Stimulated activated CD4-positive, alpha-beta T cell treated with anti-CD3 and anti-CD28 coated beads, Interleukin-12 subunit alpha, Interleukin-12 subunit beta, amount 100 ng/mL, for 4 hours (primary cell): ENCODE results near the gene ITGB6.
"Not testable (repeated sequence)": the region's sequence is repeated elsewhere in the genome, so short reads cannot be mapped to it uniquely, and the experiment has no call there.

Experiments used
- DNase-seq: peaks from one replicate; pipeline ENCODE4 v3.0.0-alpha.2; 2020

Gene ITGB6

DNA sequence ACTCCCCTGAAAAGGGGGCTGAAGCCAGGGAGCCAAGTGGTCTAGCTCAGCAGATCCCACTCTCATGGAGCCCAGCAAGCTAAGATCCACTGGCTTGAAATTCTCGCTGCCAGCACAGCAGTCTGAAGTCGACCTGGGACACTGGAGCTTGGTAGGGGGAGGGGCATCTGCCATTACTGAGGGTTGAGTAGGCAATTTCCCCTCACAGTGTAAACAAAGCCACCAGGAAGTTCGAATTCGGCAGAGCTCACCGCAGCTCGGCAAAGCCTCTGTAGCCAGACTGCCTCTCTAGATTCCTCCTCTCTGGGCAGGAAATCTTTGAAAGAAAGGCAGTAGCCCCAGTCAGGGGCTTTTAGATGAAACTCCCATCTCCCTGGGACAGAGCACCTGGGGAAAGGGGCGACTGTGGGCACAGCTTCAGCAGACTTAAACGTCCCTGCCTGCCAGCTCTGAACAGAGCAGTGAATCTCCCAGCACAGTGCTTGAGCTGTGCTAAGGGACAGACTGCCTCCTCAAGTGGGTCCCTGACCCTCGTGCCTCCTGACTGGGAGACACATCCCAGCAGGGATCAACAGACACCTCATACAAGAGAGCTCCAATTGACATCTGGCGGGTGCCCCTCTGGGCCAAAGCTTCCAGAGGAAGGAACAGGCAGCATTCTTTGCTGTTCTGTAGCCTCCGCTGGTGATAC lies 18.8 kb downstream of the ITGB6 start:
- not testable (repeated sequence) for DNase-seq

DNA sequence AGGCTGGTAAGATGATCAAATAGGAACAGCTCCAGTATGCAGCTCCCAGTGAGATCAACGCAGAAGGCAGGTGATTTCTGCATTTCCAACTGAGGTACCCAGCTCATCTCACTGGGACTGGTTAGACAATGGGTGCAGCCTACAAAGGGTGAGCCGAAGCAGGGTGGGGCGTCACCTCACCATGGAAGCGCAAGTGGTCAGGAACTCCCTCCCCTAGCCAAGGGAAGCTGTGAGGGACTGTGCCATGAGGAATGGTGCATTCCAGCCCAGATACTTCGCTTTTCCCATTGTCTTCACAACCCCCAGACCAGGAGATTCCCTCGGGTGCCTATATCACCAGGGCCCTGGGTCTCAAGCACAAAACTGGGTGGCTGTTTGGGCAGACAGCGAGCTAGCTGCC lies 19.4 kb downstream of the ITGB6 start:
- not testable (repeated sequence) for DNase-seq

DNA sequence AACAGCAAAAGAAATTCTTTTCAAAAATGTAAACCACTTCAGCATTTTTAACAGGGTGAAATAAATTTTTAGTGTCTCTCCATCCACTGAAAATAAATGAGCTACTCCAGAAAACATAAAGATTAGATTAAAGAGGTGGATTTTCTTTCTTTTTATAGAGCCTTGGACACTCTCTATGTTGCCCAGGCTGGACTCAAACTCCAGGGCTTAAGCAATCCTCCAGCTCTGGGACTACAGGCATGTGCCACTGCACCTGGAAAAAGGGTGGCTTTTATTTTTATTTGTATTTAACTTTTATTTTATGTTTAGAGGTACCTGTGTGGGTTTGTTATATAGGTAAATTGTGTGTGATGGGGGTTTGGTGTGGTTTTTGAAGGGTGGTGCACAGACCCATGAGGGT lies 19.9 kb downstream of the ITGB6 start:
- no peak for DNase-seq

DNA sequence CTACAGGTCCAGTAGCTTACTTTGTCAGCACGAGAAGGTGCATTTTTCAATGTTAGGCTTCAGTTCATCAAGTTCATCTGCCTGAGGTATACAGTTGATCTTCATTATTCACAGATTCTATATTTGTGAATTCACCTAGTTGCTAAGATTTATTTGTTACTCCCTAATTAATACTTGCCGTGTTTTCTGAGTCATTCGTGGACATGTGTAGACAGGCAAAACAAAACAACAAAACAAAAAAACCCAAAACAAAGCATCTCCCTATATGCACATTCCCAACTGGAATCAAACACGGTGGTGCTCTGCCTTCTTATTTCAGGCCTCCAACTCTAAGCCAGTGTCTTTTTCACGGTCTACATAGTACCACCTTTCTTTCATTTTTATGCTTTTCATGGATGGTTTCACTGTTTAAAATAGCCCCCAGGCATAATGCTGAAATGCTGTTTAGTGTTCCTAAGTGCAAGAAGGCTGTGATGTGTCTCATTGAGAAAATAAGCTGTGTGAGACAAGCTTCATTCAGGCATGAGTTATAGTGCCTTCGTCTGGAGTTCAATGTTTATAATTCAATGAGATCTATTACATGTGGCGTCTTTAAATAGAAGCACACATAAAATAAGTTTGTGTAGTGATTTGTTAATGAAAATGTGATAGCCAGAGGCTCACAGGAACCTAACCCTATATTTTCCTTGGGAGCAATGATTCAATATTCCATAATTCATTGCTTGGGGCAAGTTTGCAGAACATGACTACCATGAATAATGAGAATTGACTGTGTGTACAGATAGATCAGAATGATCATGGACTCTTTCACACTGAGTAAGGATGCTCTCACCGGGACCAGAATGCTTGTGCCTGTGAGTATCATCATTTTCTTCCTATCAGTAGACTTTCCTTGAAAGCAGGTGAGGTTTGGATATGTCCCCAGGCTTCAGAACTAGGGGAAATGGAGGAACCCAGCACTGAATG lies 24.6 kb downstream of the ITGB6 start:
- DNase-seq = no peak

DNA sequence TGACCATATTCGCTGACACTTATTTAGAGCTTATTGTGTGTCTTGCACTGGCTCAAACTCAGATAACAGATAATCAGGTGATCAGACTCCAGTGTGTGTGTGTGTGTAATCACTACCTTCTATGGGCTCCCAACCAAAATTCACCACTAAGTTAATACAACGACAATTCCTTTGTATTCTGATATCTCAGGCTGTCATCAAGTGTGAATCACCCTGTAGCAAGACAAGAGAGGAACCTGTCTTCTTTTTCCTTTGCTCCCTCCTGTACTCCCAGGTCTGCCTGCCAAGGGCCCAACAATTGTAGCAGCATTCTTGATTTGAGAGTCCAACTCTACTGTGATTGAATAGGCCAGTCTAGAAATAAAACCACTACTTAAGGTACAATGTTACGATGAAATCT lies 25.8 kb downstream of the ITGB6 start:
- DNase-seq = no peak

DNA sequence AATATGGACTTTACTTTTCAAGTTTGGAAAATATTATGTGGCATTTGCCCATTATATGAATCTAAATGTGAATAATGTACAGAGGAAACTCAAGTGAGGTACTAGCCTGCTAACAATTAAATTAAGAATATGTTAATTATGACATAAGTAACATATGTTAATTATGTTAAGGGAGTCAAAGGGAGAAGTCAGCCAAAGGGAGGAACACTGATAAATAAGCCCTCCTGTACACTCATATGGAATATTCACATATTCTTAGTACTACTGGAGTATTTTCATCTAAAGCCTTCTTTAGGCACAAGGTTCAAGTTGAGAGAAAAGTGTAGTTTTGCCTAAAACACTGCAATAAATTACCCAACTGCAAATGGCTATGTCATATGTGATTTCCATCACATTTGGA lies 30.1 kb downstream of the ITGB6 start:
- no peak for DNase-seq

DNA sequence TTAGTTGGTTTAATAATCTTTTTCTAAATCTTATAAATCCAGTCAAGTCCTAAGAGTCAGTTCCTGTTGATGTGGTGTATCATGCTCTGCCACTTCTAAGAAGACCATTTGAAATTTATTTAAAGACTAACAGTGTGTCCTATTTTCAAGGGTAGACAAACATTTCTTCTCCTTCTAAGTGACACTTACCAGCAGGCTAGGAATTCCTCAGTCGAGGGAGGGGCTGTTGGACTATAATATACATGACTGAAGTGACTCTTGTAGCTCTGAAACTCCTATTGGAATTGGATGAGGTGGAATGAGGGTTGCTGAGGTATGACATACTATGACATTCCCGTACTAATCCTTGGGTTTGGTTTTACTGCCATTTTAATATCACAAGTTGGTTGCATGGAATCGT lies 30.6 kb downstream of the ITGB6 start:
- DNase-seq = no peak

DNA sequence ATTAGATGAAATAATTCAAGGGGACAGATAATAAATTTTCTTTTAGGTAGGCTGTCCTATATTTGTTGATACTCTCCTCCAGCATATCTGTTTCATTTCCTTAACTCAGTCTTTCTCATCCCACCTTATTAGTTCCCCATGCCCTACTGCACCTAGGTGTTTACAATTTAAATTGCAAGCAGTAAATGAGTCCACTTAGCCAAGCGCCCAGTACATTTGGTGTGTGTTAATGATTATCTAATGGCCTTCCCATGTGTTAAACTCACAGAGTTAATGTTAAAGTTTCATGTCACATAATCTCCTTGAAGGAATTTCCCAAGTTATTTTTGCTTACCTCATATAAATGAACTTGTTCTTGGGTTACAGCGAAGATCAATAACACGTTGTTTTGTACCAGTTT lies 31.2 kb downstream of the ITGB6 start:
- no peak for DNase-seq

DNA sequence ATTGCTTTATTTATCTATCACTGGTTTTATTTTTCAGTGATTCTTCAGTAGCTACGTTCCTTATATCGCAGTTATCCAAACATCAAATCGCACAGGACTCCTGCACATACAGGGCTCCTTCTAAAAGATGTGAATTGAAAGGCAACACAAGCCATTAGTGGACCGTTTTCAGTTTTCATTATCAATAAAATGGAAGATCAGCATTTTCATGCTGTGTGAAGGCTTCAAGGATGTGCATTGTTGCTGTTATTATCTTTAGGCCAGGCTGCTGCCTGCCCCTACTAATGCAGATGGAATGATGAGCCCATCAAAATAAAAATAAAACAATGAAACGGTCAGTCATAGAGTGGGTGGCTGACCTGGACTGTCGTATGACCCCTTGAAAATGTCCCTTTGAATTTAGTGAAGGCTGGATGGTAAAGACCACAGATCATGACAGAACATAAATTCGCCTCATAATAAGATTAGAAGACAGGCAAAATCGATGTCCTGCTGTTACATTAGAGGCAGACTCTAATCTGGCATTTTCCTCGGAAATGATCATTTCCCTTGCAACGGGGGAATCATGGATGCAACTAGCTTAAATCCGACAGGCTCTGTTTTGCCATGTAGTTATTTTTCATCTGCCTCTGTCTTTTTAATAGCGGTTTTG lies 32.9 kb downstream of the ITGB6 start:
- no peak for DNase-seq

DNA sequence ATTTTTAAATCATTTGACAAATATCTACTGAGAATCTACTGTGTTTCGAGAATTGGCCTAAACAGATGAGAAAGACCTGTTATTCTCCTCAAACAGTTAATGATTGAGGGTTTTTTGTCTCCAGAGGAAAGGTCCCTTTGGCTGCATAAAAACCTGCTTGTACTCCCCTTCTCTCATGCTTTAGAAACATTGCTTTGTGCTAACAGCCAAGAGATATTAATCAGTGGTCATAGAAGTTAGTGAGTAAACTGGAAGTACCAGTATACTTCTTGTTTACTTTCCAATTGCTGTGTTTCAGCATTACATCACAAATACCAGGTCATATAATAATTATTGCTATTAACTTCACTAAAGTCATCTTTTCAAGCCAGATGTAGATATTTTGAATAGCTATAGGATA lies 34.1 kb downstream of the ITGB6 start:
- DNase-seq = no peak

DNA sequence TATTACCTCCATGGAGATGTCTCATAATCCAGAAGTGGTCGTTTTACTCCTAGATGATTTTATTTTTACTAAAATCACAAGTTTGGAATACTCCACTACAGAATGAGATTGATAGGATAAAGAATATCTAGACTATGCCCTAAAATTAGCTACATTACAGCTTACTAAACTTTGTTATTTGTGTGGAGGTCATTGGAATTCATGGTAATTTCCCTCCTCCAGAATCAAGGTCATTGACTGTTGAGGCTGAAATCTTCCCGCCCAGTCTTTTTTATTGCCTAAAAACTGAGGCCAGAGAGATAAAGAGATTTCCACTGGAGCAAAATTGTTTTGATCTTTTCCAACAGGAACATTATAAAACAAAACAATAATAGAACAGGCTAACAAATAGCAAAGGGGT lies 35.0 kb downstream of the ITGB6 start:
- DNase-seq = no peak

DNA sequence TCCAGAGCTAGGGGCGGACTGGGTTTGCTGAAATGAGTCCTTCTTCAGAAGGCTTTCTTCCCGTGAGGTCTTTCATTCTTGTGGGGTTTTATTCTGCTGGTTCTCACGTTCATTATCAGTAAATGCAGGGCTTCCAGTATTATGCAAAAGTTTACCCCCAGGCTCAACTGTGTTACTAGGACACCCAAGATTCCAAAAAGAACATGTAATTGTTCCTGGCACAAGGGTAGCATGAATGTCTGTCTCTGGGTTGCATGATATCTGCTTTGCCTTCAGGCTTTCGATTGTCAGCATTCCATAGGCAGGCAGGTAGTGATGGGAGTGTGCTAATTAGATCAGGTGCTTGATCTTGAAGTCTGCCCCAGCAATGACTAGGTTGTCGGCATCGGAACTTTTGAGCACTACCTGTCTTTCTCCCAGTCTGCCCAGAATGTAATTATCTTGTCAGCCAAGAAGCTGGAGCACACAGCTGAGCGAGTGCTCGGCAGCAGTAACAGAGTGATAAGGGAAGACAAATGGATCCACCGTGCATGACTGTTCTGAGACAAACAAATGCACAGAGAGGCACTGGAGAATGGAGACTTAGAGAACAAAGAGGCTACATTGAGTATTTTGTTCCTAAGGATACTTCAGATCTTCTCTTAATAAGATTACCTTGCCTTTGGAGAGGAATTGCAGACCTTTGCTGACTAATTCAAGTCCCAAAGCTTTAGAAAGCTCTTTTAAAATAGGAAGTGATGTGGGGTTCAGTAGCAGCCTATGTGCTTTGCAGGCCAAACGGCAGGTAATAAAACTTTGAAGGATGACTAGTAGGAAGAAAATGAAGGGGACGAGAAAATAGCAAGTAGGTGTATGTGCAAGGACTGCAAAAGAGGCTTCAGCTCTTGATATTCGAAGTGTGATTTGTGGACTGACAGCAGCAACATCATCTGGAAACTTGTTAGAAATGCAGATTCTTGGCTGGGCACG lies 41.9 kb downstream of the ITGB6 start:
- DNase-seq = no peak

DNA sequence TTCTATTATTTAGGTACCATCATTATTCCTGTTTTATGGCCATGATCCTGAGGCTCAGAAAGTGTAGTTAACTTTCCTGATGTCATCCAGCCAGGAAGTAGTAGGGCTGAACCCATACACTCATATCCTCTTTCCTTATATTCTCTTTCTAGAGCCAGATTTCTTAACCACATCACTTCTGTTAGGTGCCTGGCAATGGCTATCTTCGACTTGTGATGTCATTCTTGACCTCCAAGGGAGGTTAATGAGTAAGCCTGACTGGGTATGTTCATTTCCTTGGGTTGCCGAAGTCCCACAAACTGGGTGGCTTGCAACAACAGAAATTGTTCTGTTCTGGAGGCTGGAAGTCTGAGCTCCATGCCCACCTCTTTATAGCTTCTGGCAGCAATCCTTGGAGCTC lies 43.4 kb downstream of the ITGB6 start:
- DNase-seq = no peak

DNA sequence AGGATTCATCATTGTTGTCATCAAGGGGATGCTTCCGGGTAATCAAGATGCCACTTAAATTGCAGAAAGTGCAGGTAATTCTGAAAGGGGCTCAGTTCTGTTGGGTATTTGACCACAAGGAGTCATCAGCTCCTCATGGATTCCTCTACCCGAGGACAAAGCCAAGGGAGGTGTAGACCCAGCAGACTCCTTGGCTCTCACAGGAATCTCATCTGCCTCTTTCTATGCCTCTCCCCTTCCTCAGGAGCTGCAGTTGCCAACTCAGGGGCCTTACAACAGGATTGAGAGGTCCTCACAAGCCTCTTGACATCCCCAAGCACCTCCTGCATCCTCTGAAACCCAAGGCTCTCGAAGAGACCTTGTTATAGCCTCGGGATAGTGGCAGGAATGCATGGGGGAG lies 44.0 kb downstream of the ITGB6 start:
- DNase-seq = no peak

DNA sequence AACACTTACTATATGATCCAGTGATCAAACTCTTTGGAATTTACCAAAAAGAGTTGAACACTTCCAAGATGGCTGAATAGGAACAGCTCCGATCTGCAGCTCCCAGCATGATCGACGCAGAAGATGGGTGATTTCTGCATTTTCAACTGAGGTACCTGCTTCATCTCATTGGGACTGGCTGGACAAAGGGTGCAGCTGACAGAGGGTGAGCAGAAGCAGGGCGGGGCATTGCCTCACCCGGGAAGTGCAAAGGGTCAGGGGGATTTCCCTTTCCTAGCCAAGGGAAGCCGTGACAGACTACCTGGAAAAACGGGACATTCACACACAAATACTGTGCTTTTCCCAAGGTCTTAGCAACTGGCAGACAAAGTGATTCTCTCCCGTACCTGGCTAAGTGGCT lies 51.7 kb downstream of the ITGB6 start:
- DNase-seq = not testable (repeated sequence)

DNA sequence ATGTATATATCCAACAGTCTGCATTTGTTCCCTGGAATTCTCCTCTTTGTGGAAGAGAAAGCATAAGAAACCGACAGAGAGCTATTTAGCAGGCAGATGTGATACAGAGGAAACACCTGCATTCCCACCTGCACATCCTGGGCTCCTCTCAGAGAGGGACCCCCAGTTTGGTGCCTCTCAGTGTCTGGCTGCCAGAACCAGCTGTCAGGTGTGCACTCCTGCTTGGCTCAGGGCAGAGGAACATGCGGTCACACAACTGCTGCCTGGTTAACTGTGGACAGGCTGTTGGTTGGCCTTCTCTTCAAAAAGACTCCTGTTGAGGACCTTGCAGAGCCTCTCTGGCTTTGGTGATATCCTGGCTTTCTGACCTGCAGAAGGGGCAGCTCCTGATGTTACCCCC lies 54.6 kb downstream of the ITGB6 start:
- DNase-seq = no peak

DNA sequence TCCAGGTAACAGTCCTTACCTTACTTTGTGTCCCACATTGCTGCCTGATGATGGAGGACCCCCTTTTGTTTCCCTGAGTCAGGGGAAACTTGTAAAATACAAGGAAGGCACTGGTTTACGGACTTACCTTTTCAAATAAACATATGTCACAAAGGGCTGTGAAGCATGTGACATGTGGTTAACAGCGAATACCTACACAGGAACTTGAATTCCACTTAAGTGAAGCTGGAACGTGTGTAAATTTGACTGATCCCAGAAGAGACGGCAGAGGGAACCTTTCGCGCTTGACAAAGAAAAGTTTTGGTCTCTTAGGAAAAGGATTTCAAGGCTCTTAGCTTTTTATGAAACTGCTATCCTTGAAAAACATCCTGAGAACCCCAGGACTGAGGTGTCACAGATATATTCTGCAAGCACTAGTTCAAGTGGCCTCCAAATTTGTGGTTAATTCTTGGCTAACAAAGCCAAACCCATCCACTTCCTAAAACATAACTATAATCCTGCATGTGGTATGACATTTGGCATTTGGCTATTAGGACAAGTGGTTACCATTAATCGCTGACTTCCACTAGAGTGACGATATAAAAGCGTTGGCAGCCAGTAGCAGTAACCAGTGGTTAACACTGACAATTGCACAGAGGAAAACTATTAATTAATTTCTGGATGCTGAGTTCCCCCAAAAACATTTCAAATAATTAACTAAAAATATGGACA lies 55.6 kb downstream of the ITGB6 start:
- no peak for DNase-seq

DNA sequence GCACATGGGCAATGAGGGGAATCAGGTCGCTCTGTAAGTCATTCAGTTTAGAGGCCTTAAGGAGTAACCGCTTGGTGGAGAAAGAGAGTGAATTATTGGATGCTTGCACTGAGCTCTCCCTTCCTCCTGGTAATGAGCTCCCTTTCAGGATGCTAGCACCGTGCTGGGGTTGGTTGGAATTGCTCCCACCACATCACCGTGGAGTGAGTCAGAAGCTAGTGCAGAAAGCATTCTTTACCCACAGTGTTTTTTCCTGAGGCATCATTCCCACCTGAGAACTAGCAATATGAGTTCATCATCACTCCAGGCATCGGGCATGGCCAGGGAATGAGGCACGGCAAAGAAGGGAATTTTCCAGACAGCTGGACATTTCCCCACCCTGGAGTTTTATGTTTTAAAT lies 57.6 kb downstream of the ITGB6 start:
- no peak for DNase-seq

DNA sequence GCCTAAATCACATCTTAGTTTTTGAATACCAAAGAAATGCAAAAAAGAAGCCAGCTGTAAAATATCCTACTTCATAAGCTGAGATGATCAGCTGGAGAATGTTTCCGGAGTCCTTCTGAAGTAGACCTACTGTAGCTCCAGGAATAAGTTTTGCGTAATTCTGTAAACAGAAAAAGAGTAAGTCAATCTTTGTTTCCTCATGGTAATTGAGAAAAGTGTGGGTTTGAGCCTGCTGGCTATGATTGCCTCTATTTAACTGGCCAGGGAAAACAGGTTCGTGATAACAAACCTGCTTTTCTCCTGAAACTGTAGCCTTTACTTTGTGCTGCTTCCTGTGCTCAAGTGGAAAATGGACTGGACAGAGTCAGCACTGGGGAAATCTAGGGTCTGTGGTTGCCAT lies 58.2 kb downstream of the ITGB6 start:
- no peak for DNase-seq

DNA sequence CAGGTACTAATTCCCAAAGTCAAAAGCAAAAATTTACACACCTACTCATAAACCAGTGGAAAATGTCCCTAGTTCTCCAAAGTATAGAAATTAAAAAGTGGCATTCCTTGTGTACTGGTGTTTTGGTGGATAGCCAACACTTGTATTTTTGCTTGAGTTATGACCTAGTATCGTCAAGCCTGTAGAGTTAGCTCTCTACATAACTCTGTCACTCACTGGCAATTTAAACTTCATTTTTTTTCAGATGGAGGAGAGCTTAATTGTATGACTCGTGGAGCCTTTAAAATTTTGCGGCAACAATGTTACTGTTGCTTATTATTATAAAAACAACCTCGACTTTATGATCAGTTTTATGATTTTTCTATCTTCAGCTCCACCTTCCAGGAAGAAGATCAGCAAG lies 58.7 kb downstream of the ITGB6 start:
- DNase-seq = no peak

DNA sequence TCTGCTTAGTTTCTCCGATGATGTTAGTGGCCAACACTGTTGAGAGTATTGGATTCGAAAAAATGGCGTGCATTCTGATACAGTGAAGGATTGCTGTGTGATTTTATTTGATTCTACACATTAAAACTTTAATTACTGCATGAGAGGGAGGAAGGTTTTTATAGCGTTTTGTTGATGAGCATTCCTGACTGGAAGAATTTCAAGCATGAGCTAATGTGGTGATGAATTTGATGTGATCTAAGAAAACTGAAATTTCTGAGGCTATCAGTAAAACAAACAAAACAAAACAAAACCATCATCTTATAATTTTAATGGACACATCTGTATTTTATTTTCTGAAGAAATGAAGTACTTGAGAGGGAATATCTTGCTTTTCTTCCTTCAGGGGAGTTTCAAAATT lies 59.6 kb downstream of the ITGB6 start:
- DNase-seq = no peak

DNA sequence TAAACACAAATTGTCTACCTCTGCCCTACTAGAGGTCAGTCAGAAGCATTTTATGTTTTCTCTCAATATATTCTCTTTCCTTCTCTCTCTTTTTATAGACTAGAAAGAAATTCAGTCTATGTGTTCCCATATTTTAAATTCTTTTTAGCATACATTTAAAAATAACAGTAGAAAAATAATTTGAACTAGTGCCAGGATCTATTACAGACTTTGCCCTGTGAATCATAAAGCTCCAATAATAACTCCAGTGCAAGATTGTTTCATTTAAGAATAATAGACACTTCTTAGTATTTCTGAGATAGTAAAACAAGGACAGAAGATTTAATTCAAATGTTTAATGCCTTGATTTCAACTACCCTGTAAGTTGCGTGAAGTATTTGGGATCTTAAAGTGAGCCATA lies 60.1 kb downstream of the ITGB6 start:
- no peak for DNase-seq
